Tibial nerve (tissue), 4 donors: ENCODE results near the gene PLEKHA6. TPM values are rescaled to one million over a fixed set of nuclear protein-coding genes. Genes with fewer than 3 reads are reported as not detected.

Experiments used
- DNase-seq, 2 donors: peaks; one replicate each; pipeline ENCODE4 v3.0.0-alpha.2; 2019; ENCODE audit warnings: low spot score in 2 of 2
- H3K27ac ChIP-seq, 4 donors: fragments of 200-600 bp; sonication (generic) in 3 of 4; one replicate each; pipeline ENCODE4 v1.5.1; 2017 to 2019; ENCODE audit warnings: mild to moderate bottlenecking in 1 of 4
- H3K27me3 ChIP-seq, 2 donors: fragments of 200-600 bp; sonication (generic) in 1 of 2; one replicate each; pipeline versions ENCODE4 v1.5.1 to v1.6.0; 2017 to 2019
- H3K36me3 ChIP-seq, 3 donors: fragments of 200-600 bp; sonication (generic); one replicate each; pipeline ENCODE4 v1.5.1; 2018 to 2019
- H3K4me1 ChIP-seq, 4 donors: fragments of 200-600 bp; sonication (generic) in 3 of 4; one replicate each; pipeline ENCODE4 v1.5.1; 2017 to 2019
- H3K4me3 ChIP-seq, 4 donors: fragments of 200-600 bp; sonication (generic) in 3 of 4; one replicate each; pipeline ENCODE4 v1.5.1; 2017 to 2019; ENCODE audit warnings: mild to moderate bottlenecking in 1 of 4, moderate library complexity in 1 of 4
- H3K9me3 ChIP-seq, 4 donors: fragments of 200-600 bp; sonication (generic) in 3 of 4; one replicate each; pipeline ENCODE4 v1.5.1; 2017 to 2019
- CTCF ChIP-seq, 5 experiments: fragments of 200-600 bp in 3 of 5; fragments of 450-650 bp in 2 of 5; sonication (generic) in 3 of 5; IDR thresholded peaks; one replicate each; pipeline ENCODE4 v1.5.1; 2016 to 2019; ENCODE audit warnings: antibody characterized with exemption in 5 of 5, mild to moderate bottlenecking in 3 of 5, moderate library complexity in 2 of 5
- EP300 ChIP-seq, 2 donors: sonication (generic); formaldehyde crosslinking; IDR thresholded peaks; one replicate each; pipeline ENCODE4 v1.6.1; 2017; ENCODE audit warnings: antibody characterized with exemption in 2 of 2, mild to moderate bottlenecking in 1 of 2
- POLR2A ChIP-seq, 2 donors: fragments of 450-650 bp; IDR thresholded peaks; one replicate each; pipeline ENCODE4 v1.6.1; 2017; ENCODE audit warnings: antibody characterized with exemption in 2 of 2, mild to moderate bottlenecking in 2 of 2, moderate library complexity in 2 of 2
- WGBS, 2 donors: methylation state at CpG; one replicate each; pipeline ENCODE4 v1.1.5; 2018; 5-methylcytosine and 5-hydroxymethylcytosine counted together
- total RNA-seq, 4 donors: library from RNA; depleted of rRNA; stranded (reverse); fragments of >200 nt; gene quantifications; one replicate each; pipeline ENCODE4 v1.1.0, GENCODE V29; 2016

Gene PLEKHA6
- total RNA-seq, 4 donors from 2014 or later = 6.6 to 13.9 (median 12.1) TPM

GRCh38 chr1:204338997-204339396 lies 20.7 kb downstream of the PLEKHA6 start:
- no peaks in the 10 kb centered on the region for H3K9me3 ChIP-seq
- 96 to 97% methylated on average over 8 to 12 of the region's 12 CpGs for WGBS, 2 donors
- no peaks in the 10 kb centered on the region for H3K36me3 ChIP-seq
- TF ChIP-seq EP300 (IDR thresholded peaks at IDR 0.05) (no peak), CTCF (IDR thresholded peaks at IDR 0.05) (no peak)
- no peak overlapping the region for H3K4me3 ChIP-seq
- no peaks in the 10 kb centered on the region for H3K27me3 ChIP-seq
- H3K4me1 ChIP-seq = peaks cover 0 to 27% (median 0%) of the 10 kb centered on the region in 4 donors
- no peak for DNase-seq
- H3K27ac ChIP-seq = no peak overlapping the region

GRCh38 chr1:204338360-204338759 lies 21.4 kb downstream of the PLEKHA6 start:
- no peak overlapping the region for H3K27ac ChIP-seq
- H3K36me3 ChIP-seq = no peaks in the 10 kb centered on the region
- H3K4me3 ChIP-seq = no peak overlapping the region

GRCh38 chr1:204337583-204337982 lies 22.1 kb downstream of the PLEKHA6 start:
- DNase-seq = no peak
- Histone ChIP-seq H3K27ac (no peak overlapping the region), H3K4me3 (no peak overlapping the region), H3K36me3 (no peaks in the 10 kb centered on the region), H3K4me1 (peaks cover 0 to 37% (median 0%) of the 10 kb centered on the region in 4 donors), H3K27me3 (no peaks in the 10 kb centered on the region), H3K9me3 (no peaks in the 10 kb centered on the region)
- 84 to 94% methylated on average over 6 of the region's 6 CpGs for WGBS, 2 donors
- TF ChIP-seq POLR2A (IDR thresholded peaks at IDR 0.05) = no peak
- TF ChIP-seq EP300 (IDR thresholded peaks at IDR 0.05) = no peak
- TF ChIP-seq CTCF (IDR thresholded peaks at IDR 0.05) = no peak

More at GRCh38 chr1:204338360-204338759, 21.4 kb downstream of the PLEKHA6 start:
- 55 to 70% methylated on average over 2 of the region's 2 CpGs for WGBS, 2 donors
- H3K9me3 ChIP-seq = no peaks in the 10 kb centered on the region
- no peak for DNase-seq
- TF ChIP-seq EP300 (IDR thresholded peaks at IDR 0.05) = no peak
- no peak for TF ChIP-seq POLR2A (IDR thresholded peaks at IDR 0.05)
- TF ChIP-seq CTCF (IDR thresholded peaks at IDR 0.05) = no peak
- H3K27me3 ChIP-seq = no peaks in the 10 kb centered on the region
- H3K4me1 ChIP-seq = peaks cover 0 to 30% (median 0%) of the 10 kb centered on the region in 4 donors

GRCh38 chr1:204337036-204337429 lies 22.7 kb downstream of the PLEKHA6 start:
- WGBS, 2 donors = 79 to 91% methylated on average over 3 of the region's 3 CpGs

More at GRCh38 chr1:204337036-204337429, 22.7 kb downstream of the PLEKHA6 start:
- Histone ChIP-seq H3K27me3 (no peaks in the 10 kb centered on the region), H3K36me3 (no peaks in the 10 kb centered on the region), H3K9me3 (no peaks in the 10 kb centered on the region), H3K4me1 (peaks cover 0 to 38% (median 0%) of the 10 kb centered on the region in 4 donors), H3K4me3 (no peak overlapping the region), H3K27ac (no peak overlapping the region)
- DNase-seq = no peak
- TF ChIP-seq POLR2A (IDR thresholded peaks at IDR 0.05) = no peak
- no peak for TF ChIP-seq CTCF (IDR thresholded peaks at IDR 0.05)
- no peak for TF ChIP-seq EP300 (IDR thresholded peaks at IDR 0.05)
